GM12878 (cell line): ENCODE measurements around the gene CDKN3. TPM values are rescaled to one million over a fixed set of nuclear protein-coding genes. Genes with fewer than 3 reads are reported as not detected.

Source experiments
- ATAC-seq: fragments of 200-7000 bp; cut with Tn5 transposase; 3 replicates; pipeline ENCODE4 v1.9.1; 2020; ENCODE audit warnings: mild to moderate bottlenecking, moderate library complexity
- BruUV-seq: library from RNA; stranded (reverse); fragments of 400-500 nt; replicated peaks from 2 replicates; lab custom pipeline; 2021; lab: Mats Ljungman, UMichigan
- CTCF ChIA-PET: fragments of 300-600 bp; sonication (Branson Sonifier 250); formaldehyde crosslinking; extraction: SDS; loops from one replicate; lab custom pipeline; 2021; ENCODE audit warnings: inconsistent platforms; lab: Yijun Ruan, JAX
- POLR2A ChIA-PET: fragments of 350-600 bp; formaldehyde crosslinking; extraction: SDS; loops from one replicate; lab custom pipeline; 2021; ENCODE audit warnings: inconsistent platforms; lab: Charles Lee
- RAD21 ChIA-PET: fragments of 300-600 bp; sonication (Branson Sonifier 250); formaldehyde crosslinking; loops from one replicate; lab custom pipeline; 2023; ENCODE audit warnings: antibody characterized with exemption; ENCODE audit not compliant: unreplicated experiment; lab: Charles Lee
- SMC1A ChIA-PET: fragments of 300-600 bp; sonication (Branson Sonifier 250); formaldehyde crosslinking; loops from one replicate; lab custom pipeline; 2023; ENCODE audit not compliant: unreplicated experiment, uncharacterized antibody; lab: Charles Lee
- DNase-seq: peaks from one replicate; pipeline ENCODE4 v3.0.0-alpha.2; 2011; ENCODE audit warnings: low read depth, low spot score
- FAIRE-seq: peaks from 3 replicates; lab custom pipeline; 2011; peaks lifted over from hg19 to GRCh38; lab: Jason Lieb, UNC
- H2AFZ ChIP-seq: 2 replicates; pipeline ENCODE4 v1.6.0; 2011; ENCODE audit warnings: low read depth, low read length, control low read depth; ENCODE audit not compliant: control insufficient read depth
- H3K27ac ChIP-seq: 2 replicates; pipeline ENCODE4 v1.5.1; 2011; ENCODE audit warnings: control low read depth; ENCODE audit not compliant: control insufficient read depth, insufficient read depth
- H3K27me3 ChIP-seq, 2 experiments: replicated peaks in 1 of 2; 2 replicates each; pipeline versions ENCODE4 v1.6.0 to v1.6.1; 2011; ENCODE audit warnings: low read length in 1 of 2; ENCODE audit not compliant: control insufficient read depth in 2 of 2, insufficient read depth in 2 of 2
- H3K36me3 ChIP-seq, 2 experiments: 2 replicates each; pipeline ENCODE4 v1.5.1; 2011; ENCODE audit warnings: low read length in 1 of 2; ENCODE audit not compliant: control insufficient read depth in 2 of 2, insufficient read depth in 2 of 2
- H3K4me1 ChIP-seq: 2 replicates; pipeline ENCODE4 v1.6.1; 2011; ENCODE audit warnings: mild to moderate bottlenecking, low read length, moderate library complexity, mixed read lengths; ENCODE audit not compliant: control insufficient read depth, insufficient read depth
- H3K4me2 ChIP-seq: 2 replicates; pipeline ENCODE4 v1.6.0; 2011; ENCODE audit warnings: control low read depth; ENCODE audit not compliant: control insufficient read depth, insufficient read depth
- H3K4me3 ChIP-seq: fragments of 200-600 bp; sonication (generic); 2 replicates; pipeline ENCODE4 v1.5.1; 2016
- H3K79me2 ChIP-seq: 2 replicates; pipeline ENCODE4 v1.6.0; 2011; ENCODE audit warnings: low read length; ENCODE audit not compliant: control insufficient read depth, insufficient read depth
- H3K9ac ChIP-seq: 2 replicates; pipeline ENCODE4 v1.8.0; 2011; ENCODE audit warnings: low read length, control low read depth, mixed read lengths; ENCODE audit not compliant: control insufficient read depth, insufficient read depth
- H3K9me3 ChIP-seq: replicated peaks from 3 replicates; pipeline ENCODE4 v1.5.1; 2011; ENCODE audit warnings: mild to moderate bottlenecking, low read length; ENCODE audit not compliant: control insufficient read depth, insufficient read depth
- H4K20me1 ChIP-seq: 2 replicates; pipeline ENCODE4 v1.6.0; 2011; ENCODE audit not compliant: control insufficient read depth, insufficient read depth
- CTCF ChIP-seq, 3 experiments: IDR thresholded peaks in 2 of 3; conservative IDR thresholded peaks in 1 of 3; 2 replicates each; pipeline ENCODE4 v1.5.1; 2011; ENCODE audit warnings: low read depth in 3 of 3, low read length in 3 of 3, mild to moderate bottlenecking in 3 of 3, control low read depth in 2 of 3, moderate library complexity in 2 of 3, inconsistent platforms in 1 of 3, mixed read lengths in 1 of 3; ENCODE audit not compliant: control insufficient read depth in 2 of 3, insufficient read depth in 1 of 3; ENCODE audit errors: extremely low read depth in 1 of 3
- EED ChIP-seq: sonication (generic); IDR thresholded peaks from 2 replicates; pipeline ENCODE4 v1.6.1; 2016; ENCODE audit warnings: antibody characterized with exemption, low read depth
- MEF2B ChIP-seq: fragments of 450-650 bp; IDR thresholded peaks from 2 replicates; pipeline ENCODE4 v1.6.1; 2018; ENCODE audit warnings: mild to moderate bottlenecking, moderate library complexity; ENCODE audit not compliant: partially characterized antibody, poor library complexity, severe bottlenecking
- NR2C2 ChIP-seq: IDR thresholded peaks from 2 replicates; pipeline ENCODE4 v1.6.1; 2011; ENCODE audit warnings: borderline replicate concordance, low read depth; ENCODE audit not compliant: control insufficient read depth, insufficient read length
- RAD51 ChIP-seq: fragments of 450-650 bp; IDR thresholded peaks from 2 replicates; pipeline ENCODE4 v1.6.1; 2016; ENCODE audit warnings: moderate library complexity, mild to moderate bottlenecking, inconsistent platforms
- SIX5 ChIP-seq: IDR thresholded peaks from 2 replicates; pipeline ENCODE4 v1.6.1; 2011; ENCODE audit warnings: mild to moderate bottlenecking, low read depth, low read length, moderate library complexity; ENCODE audit not compliant: severe bottlenecking
- SP1 ChIP-seq: IDR thresholded peaks from one replicate; pipeline ENCODE4 v1.6.1; 2011; ENCODE audit warnings: low read depth, low read length
- STAT1 ChIP-seq: fragments of 450-650 bp; conservative IDR thresholded peaks from 2 replicates; pipeline ENCODE4 v1.6.1; 2014; ENCODE audit warnings: antibody characterized with exemption, mild to moderate bottlenecking
- TARDBP ChIP-seq: IDR thresholded peaks from 2 replicates; pipeline ENCODE4 v1.6.1; 2016; ENCODE audit warnings: borderline replicate concordance
- TBL1XR1 ChIP-seq: IDR thresholded peaks from 2 replicates; pipeline ENCODE4 v1.6.1; 2012; ENCODE audit warnings: low read depth, low read length, improper control_type of control experiment
- YY1 ChIP-seq: IDR thresholded peaks from 2 replicates; pipeline ENCODE4 v1.6.1; 2011; ENCODE audit warnings: low read depth, mild to moderate bottlenecking, low read length
- in situ Hi-C: fragments of 300-500 bp; cut with MboI; formaldehyde crosslinking; loops from 9 replicates; pipeline ENCODE4 v1.14.3; 2018; ENCODE audit warnings: mixed read lengths
- intact Hi-C: fragments of 100-400 bp; cut with micrococcal nuclease; formaldehyde crosslinking; loops from one replicate; pipeline ENCODE4 v1.14.2; 2022; ENCODE audit not compliant: unreplicated experiment
- polyA plus RNA-seq, 11 experiments: library from polyadenylated mRNA; depleted of rRNA in 4 of 11; unstranded in 6 of 11; stranded (reverse) in 5 of 11; fragments of >200 nt; fragmentation: Nextera tagmentation in 4 of 11; fragmentation: Illumina TruSeq in 1 of 11; extraction: Ambion mirVana in 4 of 11; extraction: Trizol in 1 of 11; gene quantifications; 1 replicate in 1 of 11; 2 replicates in 10 of 11; pipeline versions ENCODE4 v1.2.1 to v1.2.3, GENCODE V29; 2011 to 2016; ENCODE audit warnings: inconsistent platforms in 2 of 11, missing spikeins in 2 of 11, low read depth in 1 of 11
- total RNA-seq, 4 experiments: library from RNA; depleted of rRNA in 3 of 4; stranded (reverse); fragments of >200 nt in 3 of 4; fragmentation: Illumina TruSeq in 1 of 4; extraction: Trizol in 1 of 4; gene quantifications; 2 replicates each; pipeline versions ENCODE4 v1.2.1 to v1.2.3, GENCODE V29; 2013 to 2021
- TF ChIP-seq, protein P1 (sequence below): fragments of 450-650 bp; IDR thresholded peaks from 2 replicates; pipeline ENCODE4 v1.6.1; 2017; ENCODE audit warnings: mild to moderate bottlenecking, moderate library complexity
- TF ChIP-seq, protein P2 (sequence below): IDR thresholded peaks from 2 replicates; pipeline ENCODE4 v1.6.1; 2012; ENCODE audit warnings: low read depth, low read length, improper control_type of control experiment

CDKN3 gene
- total and polyA plus RNA-seq, 10 of the 15 experiments (the other 5 are each of a cell fraction or from before 2014, with no cell fraction given): 54.9 to 197 (median 111) TPM

DNA sequence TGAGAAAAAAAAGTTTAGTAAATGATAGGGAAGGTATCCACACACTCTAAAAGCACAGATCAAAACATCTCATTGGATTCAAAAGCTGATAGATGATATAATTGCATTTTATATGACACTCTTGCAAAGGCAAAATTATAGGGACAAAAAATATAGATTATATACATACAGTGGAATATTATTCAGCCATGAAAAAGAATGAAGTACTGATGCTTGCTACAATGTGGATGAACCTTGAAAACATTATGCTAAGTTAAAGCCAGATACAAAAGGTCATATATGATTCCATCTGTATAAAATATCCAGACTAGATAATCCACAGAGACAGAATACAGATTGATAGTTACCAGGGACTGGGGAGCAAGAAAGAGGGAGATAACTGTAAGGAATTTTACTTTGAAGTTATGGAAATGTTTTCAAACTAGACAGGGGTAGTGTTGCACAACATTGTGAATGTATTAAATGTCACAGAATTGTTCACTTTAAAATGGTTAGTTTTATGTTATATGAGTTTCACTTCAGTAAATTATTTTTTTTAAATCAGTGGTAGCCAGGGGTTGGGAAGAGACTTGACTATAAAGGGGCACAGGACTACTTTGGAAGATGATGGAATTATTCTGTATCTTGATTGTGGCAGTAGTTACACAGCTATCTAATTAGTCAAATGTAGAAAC, 41.7 kb upstream of the CDKN3 start:
- DNase-seq (no peak), FAIRE-seq (no peak), ATAC-seq (no peak)
- no TSS peak for BruUV-seq
- H4K20me1 ChIP-seq: no peaks in the 10 kb centered on the region
- RAD21 ChIA-PET: no interaction called here
- in situ Hi-C loops (no loop called here), intact Hi-C loops (no loop called here)
- H3K36me3 ChIP-seq: no peaks in the 10 kb centered on the region
- no peaks in the 10 kb centered on the region for H3K4me1 ChIP-seq
- SMC1A ChIA-PET: no interaction called here
- no peaks in the 10 kb centered on the region; the same call in 2 of the 3 replicates for H3K9me3 ChIP-seq
- CTCF ChIA-PET: interaction anchor here (0.5 kb wide), 1 partner anchor 159 kb away, joined by 4 read pairs; no protein-coding TSS in a partner anchor
- no peaks in the 10 kb centered on the region for H3K79me2 ChIP-seq
- H3K27me3 ChIP-seq: no peaks in the 10 kb centered on the region
- H3K9ac ChIP-seq: no peak overlapping the region
- no peak overlapping the region for H3K27ac ChIP-seq
- no peak overlapping the region for H3K4me3 ChIP-seq
- POLR2A ChIA-PET: no interaction called here
- H3K4me2 ChIP-seq: no peak overlapping the region
- no peak overlapping the region for H2AFZ ChIP-seq
- TF ChIP-seq TARDBP (no peak), YY1 (no peak), SP1 (no peak), SIX5 (no peak), RAD51 (no peak), NR2C2 (no peak), EED (no peak), MEF2B (no peak), STAT1 (no peak), TBL1XR1 (no peak), CTCF (IDR thresholded peaks at IDR 0.05 in 2 of 3, conservative IDR thresholded peaks at IDR 0.05 in 1 of 3; ENCODE audit: control insufficient read depth in 2 of 3, extremely low read depth in 1 of 3, insufficient read depth in 1 of 3, low read depth in 3 of 3, low read length in 3 of 3) (no peak)
- TF ChIP-seq, protein P1, sequence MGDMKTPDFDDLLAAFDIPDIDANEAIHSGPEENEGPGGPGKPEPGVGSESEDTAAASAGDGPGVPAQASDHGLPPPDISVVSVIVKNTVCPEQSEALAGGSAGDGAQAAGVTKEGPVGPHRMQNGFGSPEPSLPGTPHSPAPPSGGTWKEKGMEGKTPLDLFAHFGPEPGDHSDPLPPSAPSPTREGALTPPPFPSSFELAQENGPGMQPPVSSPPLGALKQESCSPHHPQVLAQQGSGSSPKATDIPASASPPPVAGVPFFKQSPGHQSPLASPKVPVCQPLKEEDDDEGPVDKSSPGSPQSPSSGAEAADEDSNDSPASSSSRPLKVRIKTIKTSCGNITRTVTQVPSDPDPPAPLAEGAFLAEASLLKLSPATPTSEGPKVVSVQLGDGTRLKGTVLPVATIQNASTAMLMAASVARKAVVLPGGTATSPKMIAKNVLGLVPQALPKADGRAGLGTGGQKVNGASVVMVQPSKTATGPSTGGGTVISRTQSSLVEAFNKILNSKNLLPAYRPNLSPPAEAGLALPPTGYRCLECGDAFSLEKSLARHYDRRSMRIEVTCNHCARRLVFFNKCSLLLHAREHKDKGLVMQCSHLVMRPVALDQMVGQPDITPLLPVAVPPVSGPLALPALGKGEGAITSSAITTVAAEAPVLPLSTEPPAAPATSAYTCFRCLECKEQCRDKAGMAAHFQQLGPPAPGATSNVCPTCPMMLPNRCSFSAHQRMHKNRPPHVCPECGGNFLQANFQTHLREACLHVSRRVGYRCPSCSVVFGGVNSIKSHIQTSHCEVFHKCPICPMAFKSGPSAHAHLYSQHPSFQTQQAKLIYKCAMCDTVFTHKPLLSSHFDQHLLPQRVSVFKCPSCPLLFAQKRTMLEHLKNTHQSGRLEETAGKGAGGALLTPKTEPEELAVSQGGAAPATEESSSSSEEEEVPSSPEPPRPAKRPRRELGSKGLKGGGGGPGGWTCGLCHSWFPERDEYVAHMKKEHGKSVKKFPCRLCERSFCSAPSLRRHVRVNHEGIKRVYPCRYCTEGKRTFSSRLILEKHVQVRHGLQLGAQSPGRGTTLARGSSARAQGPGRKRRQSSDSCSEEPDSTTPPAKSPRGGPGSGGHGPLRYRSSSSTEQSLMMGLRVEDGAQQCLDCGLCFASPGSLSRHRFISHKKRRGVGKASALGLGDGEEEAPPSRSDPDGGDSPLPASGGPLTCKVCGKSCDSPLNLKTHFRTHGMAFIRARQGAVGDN: no peak
- TF ChIP-seq, protein P2, sequence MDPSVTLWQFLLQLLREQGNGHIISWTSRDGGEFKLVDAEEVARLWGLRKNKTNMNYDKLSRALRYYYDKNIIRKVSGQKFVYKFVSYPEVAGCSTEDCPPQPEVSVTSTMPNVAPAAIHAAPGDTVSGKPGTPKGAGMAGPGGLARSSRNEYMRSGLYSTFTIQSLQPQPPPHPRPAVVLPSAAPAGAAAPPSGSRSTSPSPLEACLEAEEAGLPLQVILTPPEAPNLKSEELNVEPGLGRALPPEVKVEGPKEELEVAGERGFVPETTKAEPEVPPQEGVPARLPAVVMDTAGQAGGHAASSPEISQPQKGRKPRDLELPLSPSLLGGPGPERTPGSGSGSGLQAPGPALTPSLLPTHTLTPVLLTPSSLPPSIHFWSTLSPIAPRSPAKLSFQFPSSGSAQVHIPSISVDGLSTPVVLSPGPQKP: no peak
